HG02852 (cell line): ENCODE measurements around the gene TOLLIP.

Source experiments
- ATAC-seq: cut with Tn5 transposase; IDR thresholded peaks from one replicate; pipeline ENCODE4 v1.9.1; 2021; ENCODE audit warnings: mild to moderate bottlenecking, moderate library complexity; ENCODE audit not compliant: unreplicated experiment

Gene TOLLIP

DNA sequence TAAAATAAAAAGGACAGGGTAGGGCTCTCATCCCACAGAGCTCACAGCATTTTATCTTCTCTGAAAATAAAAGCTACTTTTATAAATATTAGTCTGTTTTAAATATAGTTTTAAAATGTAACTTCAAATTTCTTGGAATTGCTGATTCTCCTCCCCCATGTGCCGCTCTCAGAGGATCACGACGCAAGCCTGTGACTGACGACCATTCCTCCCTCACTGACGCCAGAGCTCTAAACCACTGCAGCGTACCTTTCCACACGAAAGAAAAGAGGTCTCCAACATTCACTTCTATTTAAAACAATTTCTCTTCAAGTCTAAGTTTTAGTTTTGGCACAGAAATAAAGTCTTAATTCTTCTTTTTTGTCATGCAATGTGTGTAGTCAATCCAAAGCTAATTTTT, 9.3 kb downstream of the TOLLIP start:
- no peak for ATAC-seq

DNA sequence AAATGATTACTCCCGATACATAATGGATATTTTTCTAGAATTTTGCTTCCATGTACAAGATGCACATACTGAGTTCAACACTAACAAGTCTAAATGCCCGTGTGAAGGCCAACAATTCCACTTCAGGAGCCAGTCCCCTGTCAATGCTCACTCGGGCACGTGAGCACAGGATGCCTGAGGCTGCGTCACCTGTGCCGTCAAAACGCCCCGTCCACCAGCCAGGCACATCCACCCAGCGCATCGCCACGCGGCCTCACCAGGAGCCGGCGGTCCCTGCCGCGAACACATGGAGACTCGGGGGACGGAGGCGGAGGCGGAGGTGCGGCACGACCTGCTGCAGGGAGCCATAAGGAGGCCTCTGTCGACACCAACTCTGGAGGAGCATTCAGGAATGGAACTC, 9.8 kb downstream of the TOLLIP start:
- no peak for ATAC-seq

- no peak for ATAC-seq
Measured at GRCh38 chr11:1298695-1299492, 10.5 kb downstream of the TOLLIP start.

DNA sequence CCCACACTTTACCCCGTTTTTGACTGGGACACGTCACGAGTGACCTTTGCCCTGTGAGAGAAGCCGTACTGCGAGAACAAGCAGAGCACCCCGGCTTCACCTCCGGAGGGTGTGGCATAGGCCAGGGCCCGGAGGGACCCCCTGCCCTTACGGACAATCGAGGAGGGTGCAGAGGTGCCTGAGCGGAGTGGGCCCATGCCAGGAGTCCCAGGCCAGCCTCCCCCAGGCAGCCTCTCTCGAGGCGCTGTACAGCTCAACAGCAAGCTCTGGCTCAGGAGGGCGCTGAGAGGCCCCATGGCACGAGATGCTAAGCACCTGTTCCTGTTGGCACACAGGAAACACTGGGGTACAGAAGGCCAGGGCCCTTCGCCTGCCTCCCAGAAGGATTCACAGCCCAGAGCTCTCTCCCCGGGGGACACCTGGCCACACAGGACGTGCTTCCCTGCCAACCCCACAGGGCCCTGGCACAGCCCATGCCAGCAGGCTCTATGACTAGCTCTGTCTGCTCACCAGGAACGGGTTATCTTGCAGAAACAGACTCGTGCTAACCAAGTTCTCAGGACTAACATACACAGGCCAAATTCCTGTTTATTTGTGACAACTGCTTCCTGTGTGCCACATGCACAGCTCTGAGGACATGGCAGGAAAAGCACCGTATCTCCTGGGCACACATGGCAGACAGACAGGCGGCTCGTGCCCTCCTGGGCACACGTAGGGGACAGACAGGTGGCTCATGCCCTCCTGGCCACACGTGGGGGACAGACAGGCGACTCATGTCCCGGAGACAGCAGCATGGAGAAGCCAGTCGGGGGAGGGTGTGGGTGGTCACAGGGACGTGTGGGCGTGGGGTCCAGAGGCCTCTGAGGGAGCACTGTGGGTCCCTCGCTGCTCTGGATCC, 11.6 kb downstream of the TOLLIP start:
- ATAC-seq = no peak

DNA sequence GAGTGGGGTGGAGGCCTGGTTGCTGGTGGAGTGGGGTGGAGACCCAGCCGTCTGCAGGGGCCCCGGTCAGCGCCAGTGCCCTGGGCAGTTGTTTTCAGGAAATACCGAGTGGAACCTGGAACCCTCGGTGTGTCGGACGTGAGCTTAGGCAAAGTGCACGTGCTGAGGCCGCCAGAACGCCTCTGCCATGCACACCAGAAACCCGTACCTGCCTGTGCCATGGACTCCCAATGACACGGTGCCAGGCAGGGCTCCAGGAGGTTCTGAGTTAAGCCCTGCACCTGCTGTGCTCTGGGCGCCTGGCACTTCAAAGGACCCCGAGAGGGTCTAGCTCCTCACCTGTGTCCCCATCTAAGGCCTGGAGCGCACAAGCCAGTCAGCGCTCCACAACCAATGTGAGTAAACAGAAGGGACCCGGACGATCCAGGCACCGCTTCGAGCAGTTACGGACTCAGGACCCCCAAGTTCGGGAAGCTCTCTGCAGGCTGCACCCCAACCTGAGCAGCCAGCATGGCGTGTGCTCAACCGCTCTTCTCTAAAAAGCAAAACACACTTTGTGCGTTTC, 12.3 kb downstream of the TOLLIP start:
- no peak for ATAC-seq

GRCh38 chr11:1296287-1296686, 13.1 kb downstream of the TOLLIP start:
- ATAC-seq = no peak

DNA sequence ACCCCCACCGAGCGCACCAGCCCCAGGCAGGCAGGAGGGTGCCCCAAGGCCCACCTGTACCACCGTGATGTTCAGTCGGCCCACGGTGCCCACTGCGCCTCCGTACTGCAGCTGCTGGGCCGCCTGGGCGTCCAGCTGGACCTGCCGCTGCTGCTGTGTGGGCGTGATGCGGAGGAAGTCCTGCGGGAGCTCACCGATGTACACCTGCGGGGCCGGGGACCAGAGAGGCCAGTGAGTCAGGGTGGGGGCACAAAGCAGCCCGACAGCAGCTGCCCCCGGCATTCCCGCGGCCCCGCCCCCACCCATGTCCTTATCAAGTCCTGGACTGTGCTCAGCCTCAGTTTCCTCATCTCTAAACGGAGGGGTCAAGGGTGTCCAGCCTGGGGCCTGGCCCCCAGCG, 13.8 kb downstream of the TOLLIP start:
- no peak for ATAC-seq

- ATAC-seq = no peak
Measured at GRCh38 chr11:1295086-1295485, 14.3 kb downstream of the TOLLIP start.

- no peak for ATAC-seq
Measured at GRCh38 chr11:1293619-1294015, 15.8 kb downstream of the TOLLIP start.

- ATAC-seq = no peak
Measured at GRCh38 chr11:1292644-1293618, 16.5 kb downstream of the TOLLIP start.

DNA sequence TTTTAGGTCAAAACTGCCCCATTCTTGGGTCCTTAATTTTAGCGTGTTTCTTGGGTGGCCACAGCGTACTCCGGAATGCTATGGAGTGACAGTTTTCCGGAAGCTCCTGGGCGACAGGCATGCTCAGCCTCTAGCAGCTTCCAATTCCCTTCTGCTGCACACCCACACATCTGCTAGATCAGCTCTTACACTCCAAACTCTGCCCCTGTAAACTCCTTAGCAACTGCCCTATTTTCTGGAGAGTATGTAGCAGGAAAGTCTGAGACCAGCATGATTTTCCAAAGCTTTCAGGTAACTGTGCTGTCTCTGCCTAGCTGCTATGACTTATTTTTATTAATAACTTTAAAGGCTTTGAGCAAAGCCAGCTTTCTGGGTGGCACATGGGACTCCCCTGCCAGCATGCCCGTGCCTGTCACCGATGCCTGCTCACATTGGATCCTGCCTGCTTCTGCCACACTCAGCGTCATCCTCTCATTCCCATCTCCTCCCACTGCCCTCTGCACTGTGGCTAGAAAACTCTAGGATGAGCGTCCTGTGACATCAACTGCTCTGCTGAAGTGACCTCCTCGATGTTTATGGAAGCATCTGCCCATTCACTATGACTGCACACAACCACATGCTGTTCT, 17.3 kb downstream of the TOLLIP start:
- no peak for ATAC-seq

GRCh38 chr11:1291295-1292017, 18.0 kb downstream of the TOLLIP start:
- no peak for ATAC-seq

DNA sequence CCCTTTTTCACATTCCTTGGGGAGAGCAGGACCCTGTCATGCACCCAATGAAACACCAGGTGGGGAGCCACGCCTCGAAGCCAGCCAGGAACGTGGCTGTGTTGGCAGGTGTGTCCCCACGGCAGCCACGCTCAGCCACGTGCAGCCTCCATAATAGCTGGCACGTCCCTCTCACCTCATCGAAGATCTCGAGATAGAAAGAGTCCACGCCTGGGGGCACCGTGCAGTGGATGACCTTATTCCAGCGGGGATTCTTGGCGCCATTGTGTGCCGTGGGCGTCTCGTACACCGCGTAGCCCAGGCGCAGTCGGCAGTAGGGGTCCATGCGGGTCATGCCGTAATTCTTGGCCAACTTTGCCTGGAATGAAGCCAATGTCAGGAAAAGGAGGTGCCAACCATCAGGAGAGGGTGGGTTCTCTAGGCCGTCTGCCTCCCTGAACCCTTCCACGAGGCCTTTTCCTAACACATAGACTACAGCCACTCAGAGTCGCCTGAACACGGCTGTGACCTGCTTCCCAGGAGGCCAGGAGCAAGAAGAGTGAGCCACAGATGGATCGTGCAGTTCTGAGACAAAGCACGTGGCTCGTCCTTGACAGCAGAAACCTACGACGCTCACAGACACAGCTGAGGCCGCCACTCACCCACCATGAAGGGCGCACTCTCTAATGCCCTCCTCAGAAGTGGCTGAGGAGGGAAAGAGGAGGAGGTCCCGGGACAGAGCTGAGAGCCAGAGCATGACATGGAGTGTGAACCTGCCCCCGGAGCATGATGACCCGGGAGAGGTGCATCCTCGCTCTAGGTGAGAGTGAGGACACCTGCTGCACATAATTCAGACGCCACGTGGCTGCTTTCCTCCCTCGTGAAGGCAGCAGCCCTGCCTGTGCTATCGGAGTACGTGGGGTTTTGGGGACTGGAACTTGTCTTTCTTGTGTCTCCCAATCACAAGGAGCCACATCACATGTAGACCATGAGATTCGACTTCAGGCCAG, 19.1 kb downstream of the TOLLIP start:
- ATAC-seq = no peak

DNA sequence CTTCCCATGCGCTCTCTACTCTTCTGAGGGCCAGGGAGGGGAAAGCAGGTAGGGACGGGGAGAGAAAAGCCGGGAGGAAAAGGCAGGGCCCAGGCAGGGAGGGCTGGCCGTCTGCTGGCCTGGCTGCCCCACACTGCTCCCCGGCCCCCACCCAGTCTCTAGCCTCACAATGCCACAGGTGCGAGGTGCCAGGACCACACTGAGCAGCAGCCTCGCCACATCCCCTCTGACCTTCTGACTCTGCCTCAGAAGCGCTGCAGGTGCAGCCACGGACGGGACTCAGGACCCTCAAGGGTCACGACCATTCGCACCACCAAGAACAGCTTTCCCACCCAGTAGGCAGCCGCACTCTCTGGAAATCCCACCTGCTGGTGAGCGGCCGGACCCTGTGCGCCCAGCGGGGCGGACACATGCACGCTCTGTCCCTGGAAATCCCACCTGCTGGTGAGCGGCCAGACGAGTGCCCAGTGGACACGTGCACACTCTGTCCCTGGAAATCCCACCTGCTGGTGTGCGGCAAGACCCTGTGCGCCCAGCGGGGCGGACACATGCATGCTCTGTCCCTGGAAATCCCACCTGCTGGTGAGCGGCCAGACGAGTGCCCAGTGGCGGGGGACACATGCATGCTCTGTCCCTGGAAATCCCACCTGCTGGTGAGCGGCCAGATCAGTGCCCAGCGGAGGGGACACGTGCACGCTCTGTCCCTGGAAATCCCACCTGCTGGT, 20.1 kb downstream of the TOLLIP start:
- no peak for ATAC-seq

- no peak for ATAC-seq
Measured at GRCh38 chr11:1288426-1289151, 20.8 kb downstream of the TOLLIP start.

GRCh38 chr11:1287928-1288327, 21.5 kb downstream of the TOLLIP start:
- ATAC-seq = no peak

DNA sequence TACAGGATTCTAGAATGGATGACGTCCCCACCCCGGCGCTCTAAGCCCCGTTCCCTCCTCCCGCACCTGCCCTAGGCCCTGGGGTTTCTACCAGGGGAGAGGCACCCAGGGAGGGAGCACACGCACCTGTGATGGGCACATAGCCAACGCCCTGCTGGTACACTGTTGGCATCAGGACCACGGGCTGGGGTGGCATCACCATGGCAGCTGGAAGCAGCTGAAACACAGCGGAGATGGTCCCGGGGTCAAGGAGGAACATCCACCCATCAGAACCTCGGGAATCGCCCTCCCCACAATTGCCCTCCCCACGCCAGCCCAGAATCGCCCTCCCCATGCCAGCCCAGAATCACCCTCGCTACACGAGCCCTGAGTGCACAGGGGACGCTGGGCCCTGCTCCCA, 23.6 kb downstream of the TOLLIP start:
- ATAC-seq = no peak
